ENCODE measurements around the gene ZNF485. TPM values are rescaled to one million over a fixed set of nuclear protein-coding genes. Genes with fewer than 3 reads are reported as not detected.
"Not testable (repeated sequence)": the region's sequence is repeated elsewhere in the genome, so short reads cannot be mapped to it uniquely, and the experiment has no call there.

Gene ZNF485
- total RNA-seq, 6 experiments from 2014 or later, result 2.3 to 3.0 (median 2.7) TPM

DNA sequence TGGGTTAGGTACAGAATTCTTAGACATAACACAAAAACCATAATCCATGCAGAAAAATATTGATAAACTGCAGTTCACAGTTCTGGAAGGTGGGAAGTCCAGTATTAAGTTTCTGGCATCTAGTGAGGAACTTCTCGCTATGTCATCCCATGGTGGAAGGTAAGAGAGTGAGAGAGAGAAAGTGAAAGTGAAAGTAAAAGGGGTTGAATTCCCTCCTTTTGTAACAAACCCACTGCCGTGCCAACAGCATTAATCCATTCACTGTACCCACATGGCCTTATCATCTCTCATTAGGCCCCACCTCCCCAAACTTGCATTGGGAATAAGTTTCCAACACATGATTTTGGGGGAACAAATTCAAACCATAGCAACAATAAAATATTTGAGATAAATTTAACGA, 17.1 kb downstream of the ZNF485 start:
- Mint-ChIP-seq H3K4me1 (ENCODE audit: low read depth) (peaks cover 16% of the 10 kb centered on the region), H3K27ac (no peak overlapping the region), H3K9me3 (peaks cover 35% of the 10 kb centered on the region), H3K36me3 (ENCODE audit: low read depth) (peaks cover 27% of the 10 kb centered on the region), H3K27me3 (ENCODE audit: insufficient read depth) (no peaks in the 10 kb centered on the region), H3K4me3 (peak overlapping the region; percentile 74)
- no peak for DNase-seq
- TF ChIP-seq, protein P1, sequence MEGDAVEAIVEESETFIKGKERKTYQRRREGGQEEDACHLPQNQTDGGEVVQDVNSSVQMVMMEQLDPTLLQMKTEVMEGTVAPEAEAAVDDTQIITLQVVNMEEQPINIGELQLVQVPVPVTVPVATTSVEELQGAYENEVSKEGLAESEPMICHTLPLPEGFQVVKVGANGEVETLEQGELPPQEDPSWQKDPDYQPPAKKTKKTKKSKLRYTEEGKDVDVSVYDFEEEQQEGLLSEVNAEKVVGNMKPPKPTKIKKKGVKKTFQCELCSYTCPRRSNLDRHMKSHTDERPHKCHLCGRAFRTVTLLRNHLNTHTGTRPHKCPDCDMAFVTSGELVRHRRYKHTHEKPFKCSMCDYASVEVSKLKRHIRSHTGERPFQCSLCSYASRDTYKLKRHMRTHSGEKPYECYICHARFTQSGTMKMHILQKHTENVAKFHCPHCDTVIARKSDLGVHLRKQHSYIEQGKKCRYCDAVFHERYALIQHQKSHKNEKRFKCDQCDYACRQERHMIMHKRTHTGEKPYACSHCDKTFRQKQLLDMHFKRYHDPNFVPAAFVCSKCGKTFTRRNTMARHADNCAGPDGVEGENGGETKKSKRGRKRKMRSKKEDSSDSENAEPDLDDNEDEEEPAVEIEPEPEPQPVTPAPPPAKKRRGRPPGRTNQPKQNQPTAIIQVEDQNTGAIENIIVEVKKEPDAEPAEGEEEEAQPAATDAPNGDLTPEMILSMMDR (IDR thresholded peaks at IDR 0.05), result no peak

DNA sequence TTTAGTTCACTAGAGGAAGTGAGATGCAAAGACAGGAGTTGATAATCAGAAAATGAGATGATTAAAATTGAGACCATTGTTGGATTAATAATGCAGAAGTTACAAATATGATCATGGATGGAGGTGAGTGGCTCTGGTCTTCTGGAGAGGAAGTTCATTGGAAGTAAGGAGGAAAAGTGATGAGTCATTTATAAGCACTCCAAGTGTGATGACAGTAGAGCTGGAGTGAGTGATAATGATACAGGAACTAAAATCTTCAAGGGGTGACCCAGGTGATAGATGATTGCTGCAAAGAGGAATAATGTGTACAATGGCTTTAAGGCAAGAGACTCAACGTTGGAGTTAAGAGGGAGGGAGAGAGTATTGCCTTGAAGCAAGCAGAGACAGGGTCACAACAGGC, 21.7 kb downstream of the ZNF485 start:
- peaks cover 15% of the 10 kb centered on the region for H3K36me3 Mint-ChIP-seq (ENCODE audit: low read depth)
- no peak overlapping the region for H3K4me3 Mint-ChIP-seq
- peaks cover 10% of the 10 kb centered on the region for H3K9me3 Mint-ChIP-seq
- H3K27ac Mint-ChIP-seq, result no peak overlapping the region
- DNase-seq, result no peak
- TF ChIP-seq, protein P1 (IDR thresholded peaks at IDR 0.05), result no peak
- peaks cover 2% of the 10 kb centered on the region; the same call in 1 of the 2 replicates for H3K27me3 Mint-ChIP-seq (ENCODE audit: insufficient read depth)
- H3K4me1 Mint-ChIP-seq (ENCODE audit: low read depth), result peaks cover 10% of the 10 kb centered on the region

DNA sequence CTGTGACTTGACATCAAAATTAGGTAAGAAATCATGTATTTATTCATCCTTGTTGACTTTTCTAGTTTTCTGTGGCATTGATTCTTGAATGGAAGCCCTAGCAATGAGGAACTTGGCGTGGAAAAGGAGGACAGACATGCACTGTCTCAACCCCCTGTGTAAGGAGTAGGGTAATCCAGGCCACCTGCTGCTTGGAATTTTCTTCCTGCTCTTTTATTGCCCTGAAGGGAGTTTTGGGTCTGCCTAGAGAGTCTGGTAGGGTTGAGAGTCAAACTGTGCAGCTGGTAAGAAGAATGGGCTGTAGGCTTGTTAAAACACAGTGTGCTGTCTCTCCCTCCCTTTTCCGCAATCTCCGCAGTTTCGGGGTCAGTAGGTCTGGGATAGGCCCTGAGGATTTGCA, 22.7 kb downstream of the ZNF485 start:
- Mint-ChIP-seq H3K27ac (no peak overlapping the region), H3K4me3 (no peak overlapping the region), H3K36me3 (ENCODE audit: low read depth) (peaks cover 5% of the 10 kb centered on the region; the same call in 1 of the 2 replicates), H3K9me3 (peaks cover 5% of the 10 kb centered on the region), H3K4me1 (ENCODE audit: low read depth) (peaks cover under 1% of the 10 kb centered on the region; the same call in 1 of the 2 replicates), H3K27me3 (ENCODE audit: insufficient read depth) (peaks cover 2% of the 10 kb centered on the region; the same call in 1 of the 2 replicates)
- TF ChIP-seq, protein P1 (IDR thresholded peaks at IDR 0.05), result no peak
- no peak for DNase-seq

DNA sequence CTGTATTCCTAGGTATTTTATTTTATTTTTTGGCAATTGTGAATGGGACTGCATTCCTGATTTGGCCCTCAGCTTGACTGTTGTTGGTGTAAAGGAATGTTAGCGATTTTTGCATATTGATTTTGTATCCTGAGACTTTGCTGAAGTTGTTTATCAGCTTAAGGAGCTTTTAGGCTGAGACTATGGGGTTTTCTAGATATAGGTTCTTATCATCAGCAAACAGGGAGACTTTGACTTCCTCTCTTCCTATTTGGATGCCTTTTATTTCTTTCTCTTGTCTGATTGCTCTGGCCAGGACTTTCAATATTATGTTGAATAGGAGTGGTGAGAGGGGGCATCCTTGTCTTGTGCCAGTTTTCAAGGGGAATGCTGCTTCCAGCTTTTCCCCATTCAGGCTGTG, 29.6 kb downstream of the ZNF485 start:
- H3K36me3 Mint-ChIP-seq (ENCODE audit: low read depth); H3K27ac Mint-ChIP-seq; H3K4me3 Mint-ChIP-seq; H3K4me1 Mint-ChIP-seq (ENCODE audit: low read depth); DNase-seq; H3K27me3 Mint-ChIP-seq (ENCODE audit: insufficient read depth): not testable (repeated sequence)
- H3K9me3 Mint-ChIP-seq, result peaks cover 29% of the 10 kb centered on the region

DNA sequence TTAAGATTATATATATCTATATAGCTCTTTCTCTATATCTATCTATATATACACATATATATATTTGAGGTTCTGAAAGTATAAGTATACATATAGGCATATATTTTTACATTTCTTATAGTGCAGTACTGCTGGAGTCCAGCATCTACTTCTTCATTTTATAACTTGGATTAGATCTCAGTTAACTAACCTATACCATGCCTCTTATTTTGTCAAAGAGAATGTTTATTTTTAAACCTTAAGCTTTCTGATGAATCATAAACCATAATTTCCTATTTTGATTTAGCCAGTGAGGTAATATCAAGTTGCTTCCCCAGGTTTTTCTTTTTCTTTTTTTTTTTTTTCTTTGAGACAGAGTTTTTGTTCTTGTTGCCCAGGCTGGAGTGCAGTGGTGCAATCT, 34.4 kb downstream of the ZNF485 start:
- TF ChIP-seq, protein P1 (IDR thresholded peaks at IDR 0.05), result no peak
- Mint-ChIP-seq H3K27me3 (ENCODE audit: insufficient read depth) (peaks cover 6% of the 10 kb centered on the region; the same call in 1 of the 2 replicates), H3K27ac (no peak overlapping the region), H3K9me3 (peaks cover 42% of the 10 kb centered on the region), H3K4me3 (no peak overlapping the region), H3K36me3 (ENCODE audit: low read depth) (peaks cover 31% of the 10 kb centered on the region), H3K4me1 (ENCODE audit: low read depth) (no peaks in the 10 kb centered on the region)
- no peak for DNase-seq

DNA sequence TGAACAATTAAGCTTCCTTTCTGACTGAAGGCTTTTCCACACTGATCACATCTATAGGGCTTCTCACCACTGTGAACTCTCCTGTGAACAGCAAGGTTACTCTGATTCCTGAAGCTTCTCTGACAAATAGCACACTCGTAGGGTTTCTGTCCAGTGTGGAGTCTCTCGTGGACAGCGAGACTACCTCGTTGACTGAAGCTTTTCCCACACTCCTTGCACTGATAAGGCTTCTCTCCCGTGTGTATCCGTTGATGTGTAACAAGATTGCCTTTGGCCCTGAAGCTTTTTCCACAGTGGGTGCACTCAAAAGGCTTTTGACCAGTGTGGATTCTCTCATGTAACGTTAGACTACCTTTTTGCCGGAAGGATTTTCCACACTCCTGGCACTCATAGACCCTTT, 38.0 kb downstream of the ZNF485 start:
- peaks cover 3% of the 10 kb centered on the region for H3K27me3 Mint-ChIP-seq (ENCODE audit: insufficient read depth)
- DNase-seq, result peak; percentile 21
- H3K9me3 Mint-ChIP-seq, result peaks cover 56% of the 10 kb centered on the region
- H3K4me1 Mint-ChIP-seq (ENCODE audit: low read depth), result peaks cover 6% of the 10 kb centered on the region
- no peak overlapping the region for H3K4me3 Mint-ChIP-seq
- TF ChIP-seq, protein P1 (IDR thresholded peaks at IDR 0.05), result no peak
- H3K27ac Mint-ChIP-seq, result no peak overlapping the region
- peaks cover 52% of the 10 kb centered on the region for H3K36me3 Mint-ChIP-seq (ENCODE audit: low read depth)
